A673 (cell line): ENCODE results near the gene TMEM63B.

Source experiments
- CTCF ChIP-seq: fragments of 300-800, 200-600 bp; sonication (generic); conservative IDR thresholded peaks from 2 replicates; pipeline ENCODE4 v1.5.1; 2017; ENCODE audit warnings: low read depth, mild to moderate bottlenecking, antibody characterized with exemption, low read length, moderate library complexity, mixed read lengths
- EZH2 ChIP-seq: fragments of 200-600 bp; sonication (generic); IDR thresholded peaks from 2 replicates; pipeline ENCODE4 v1.6.1; 2017; ENCODE audit warnings: borderline replicate concordance, low read depth, mild to moderate bottlenecking, mixed read lengths, antibody characterized with exemption, low read length; ENCODE audit not compliant: poor library complexity, severe bottlenecking

- no peak for TF ChIP-seq CTCF
- TF ChIP-seq EZH2: no peak
Observed at GRCh38 chr6:44108471-44108870, 18.9 kb upstream of the TMEM63B start.
